DMS53 (cell line): ENCODE results near the gene C1QTNF8.

ENCODE experiments used
- DNase-seq: peaks from one replicate; lab custom pipeline; 2025; lab: John Stamatoyannopoulos, UW

Gene C1QTNF8

DNA sequence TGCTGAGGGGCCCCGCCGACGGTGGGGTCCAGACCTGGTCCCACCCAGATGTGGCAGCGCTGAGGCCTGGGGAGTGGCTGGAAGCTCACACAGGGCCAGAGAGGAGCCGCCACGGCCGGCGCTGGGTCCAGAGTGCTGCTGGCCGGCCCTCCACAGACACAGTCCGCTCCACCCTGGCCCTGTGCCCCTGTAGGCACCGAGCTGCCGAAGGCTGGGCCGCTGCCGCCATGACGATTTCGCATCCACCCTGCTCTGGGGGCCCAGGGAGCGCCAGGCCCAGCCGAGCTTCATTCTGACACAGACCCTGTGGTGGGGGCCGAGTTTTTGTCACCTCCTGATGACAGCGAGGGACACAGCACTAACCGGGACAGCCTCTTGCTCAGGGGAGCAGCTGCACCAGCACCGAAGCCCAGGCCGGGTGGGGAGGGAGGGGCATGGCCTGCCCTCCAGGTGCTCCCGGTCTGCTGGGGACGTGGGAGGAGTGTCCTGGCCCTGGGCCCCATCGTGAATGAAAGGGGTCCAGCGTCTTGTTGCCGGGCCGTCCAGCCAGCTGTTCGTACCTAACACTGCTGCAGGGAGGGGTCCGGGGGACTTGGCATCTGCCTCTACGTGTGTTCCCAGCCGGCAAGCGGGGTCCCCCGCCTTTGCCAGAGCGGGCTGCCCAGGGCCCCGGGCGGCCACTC, 50.6 kb downstream of the C1QTNF8 start:
- DNase-seq = no peak

DNA sequence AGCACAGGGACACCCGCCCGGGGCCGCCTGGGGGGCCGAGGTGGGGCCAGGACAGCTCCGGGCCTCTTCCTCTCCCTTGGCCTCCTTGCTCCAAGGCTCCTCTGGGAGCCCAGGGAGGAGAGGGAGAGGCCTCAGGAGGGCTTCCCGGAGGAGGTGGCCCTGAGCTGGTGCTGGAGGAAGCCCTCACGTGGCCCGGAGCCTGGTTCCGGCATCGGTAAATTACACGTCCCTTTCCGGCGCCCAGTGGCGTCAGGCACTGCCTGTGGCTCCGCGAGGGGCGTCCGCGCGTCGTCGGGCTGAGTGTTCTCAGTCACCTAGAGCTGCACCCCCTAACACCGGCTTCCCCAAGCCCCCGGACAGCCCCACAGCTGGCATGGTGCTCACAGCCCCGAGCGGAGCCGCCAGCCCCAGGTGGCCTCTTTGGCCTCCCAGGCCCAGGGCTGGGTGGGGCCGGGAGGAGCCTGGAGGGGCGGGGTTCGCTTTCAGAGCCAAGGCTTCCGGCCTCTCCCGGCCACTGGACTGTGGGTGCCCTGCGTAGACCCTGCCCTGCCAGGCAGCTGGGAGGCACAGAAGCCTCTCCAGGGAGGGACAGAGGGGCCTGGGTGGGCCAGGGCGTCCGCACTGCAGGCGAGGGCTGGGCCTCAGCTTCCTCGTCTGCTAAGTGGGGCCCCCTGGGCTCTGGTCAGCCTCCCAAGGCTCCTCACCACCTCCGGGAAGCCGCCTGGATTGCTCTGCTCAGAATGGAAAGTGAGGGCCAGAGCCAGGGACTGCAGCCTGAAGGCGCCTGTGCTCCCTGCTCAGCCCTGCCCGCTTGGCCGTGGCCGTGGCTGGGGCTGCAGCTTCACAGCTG, 51.4 kb downstream of the C1QTNF8 start:
- DNase-seq = no peak

GRCh38 chr16:1043881-1044451, 52.1 kb downstream of the C1QTNF8 start:
- no peak for DNase-seq

DNA sequence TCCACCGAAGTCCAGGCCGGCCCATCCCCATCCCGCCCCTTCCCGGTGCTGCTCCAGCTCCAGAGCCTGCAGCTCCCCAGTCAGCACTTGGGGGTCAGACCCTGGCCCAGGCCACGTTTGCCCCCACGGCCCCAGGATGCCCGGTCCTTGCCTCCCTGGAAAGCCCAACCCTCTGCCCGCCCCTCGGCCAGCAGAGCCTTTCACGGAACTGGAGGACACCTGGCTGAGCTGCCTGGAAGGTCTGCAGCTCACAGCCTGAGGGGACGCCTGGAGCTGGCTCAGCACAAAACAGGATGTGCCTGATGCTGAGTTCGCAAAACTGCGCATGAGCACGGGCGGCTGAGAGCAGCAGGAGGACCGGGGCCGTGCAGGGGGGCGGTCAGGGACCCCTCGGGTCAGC, 53.2 kb downstream of the C1QTNF8 start:
- peak; percentile 54 for DNase-seq

GRCh38 chr16:1042049-1042744, 53.8 kb downstream of the C1QTNF8 start:
- DNase-seq = no peak

DNA sequence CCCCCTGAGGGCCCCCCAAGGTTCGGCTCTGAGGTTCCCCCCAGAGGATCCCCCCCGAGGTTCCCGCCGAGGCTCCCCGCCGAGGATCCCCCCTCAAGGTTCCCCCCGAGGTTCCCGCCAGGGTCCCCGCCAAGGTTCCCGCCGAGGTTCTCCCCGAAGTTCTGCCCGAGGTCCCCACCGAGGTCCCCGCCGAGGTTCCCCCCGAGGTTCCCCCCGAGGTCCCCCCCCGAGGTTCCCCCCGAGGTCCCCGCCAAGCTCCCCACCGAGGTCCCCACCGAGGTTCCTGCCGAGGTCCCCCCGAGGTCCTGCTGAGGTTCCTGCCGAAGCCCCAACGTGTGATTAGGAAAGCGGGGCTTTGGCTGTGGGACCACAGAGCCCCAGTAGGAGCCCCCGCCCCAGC, 55.7 kb downstream of the C1QTNF8 start:
- DNase-seq = no peak

DNA sequence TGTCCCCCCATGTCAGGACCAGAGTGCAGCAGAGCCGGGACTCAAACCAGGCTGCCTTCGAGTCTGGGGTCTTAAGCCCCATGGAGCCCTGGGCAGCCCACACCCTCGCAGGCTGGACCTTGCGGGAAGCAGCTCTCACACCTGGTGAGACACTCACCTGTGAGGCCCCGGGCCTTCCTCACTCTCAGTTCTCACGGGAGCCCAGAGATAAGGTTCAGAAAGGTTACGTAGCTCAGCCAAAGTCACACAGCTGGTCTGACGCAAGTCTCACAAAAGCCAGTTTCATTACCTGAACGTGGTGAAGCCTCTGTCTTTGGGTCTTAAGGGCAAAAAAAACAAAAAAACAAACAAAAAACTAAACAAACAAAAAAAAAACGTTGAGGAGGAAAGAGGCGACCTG, 56.3 kb downstream of the C1QTNF8 start:
- no peak for DNase-seq

DNA sequence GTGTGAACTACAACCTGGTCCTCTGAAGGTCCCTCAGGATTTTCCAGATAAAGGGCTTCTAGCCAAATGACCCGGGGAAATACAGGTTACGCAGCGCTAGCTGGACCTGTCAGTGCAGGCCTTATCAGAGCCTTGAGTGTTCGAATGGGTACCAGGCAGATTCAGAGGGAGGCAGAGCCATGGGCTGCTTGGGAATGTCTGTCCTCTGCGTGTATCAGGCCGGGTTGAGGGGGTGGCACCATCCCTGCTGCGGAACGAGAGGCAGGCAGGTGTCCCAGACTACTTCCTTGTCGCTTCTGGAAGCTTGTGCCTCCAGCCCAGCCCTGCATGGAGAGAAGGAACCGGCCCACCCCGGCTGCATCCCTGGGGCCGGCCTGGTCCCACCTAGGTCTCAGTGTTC, 57.1 kb downstream of the C1QTNF8 start:
- no peak for DNase-seq
